ENCODE data around the gene ANKRD29. TPM values are rescaled to one million over a fixed set of nuclear protein-coding genes. Genes with fewer than 3 reads are reported as not detected.

The ANKRD29 gene
- total RNA-seq, 1 donor from 2014 or later, result 9.2 TPM

DNA sequence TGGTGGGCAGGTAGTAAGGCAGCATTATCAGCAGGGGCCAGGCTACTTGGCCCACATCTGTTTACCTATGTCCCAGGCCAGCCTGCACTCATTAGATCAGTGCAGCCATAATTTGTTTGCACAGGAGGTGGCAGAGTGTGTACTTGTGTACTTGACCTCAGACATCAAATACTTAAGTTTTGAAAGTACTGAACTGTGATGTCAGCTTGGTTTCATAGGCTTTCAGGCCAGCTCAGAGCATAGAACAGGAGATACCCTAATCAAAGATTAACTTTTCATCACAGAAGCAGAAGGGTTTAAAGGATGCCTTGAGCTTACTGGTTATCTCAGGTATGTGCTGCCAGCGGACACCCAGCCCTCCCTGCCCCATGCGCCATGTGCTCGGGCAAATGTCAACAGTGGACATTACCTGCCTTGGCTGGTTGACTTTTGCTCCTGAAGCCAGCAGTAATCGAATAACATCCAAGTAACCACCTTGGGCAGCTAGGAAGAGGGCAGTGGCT, 33.2 kb downstream of the ANKRD29 start:
- Histone ChIP-seq H3K27ac (replicated peaks) (no peak overlapping the region), H3K9me3 (replicated peaks) (no peaks in the 10 kb centered on the region), H3K27me3 (ENCODE audit: low read depth) (no peaks in the 10 kb centered on the region), H3K4me3 (no peak overlapping the region), H3K4me1 (no peaks in the 10 kb centered on the region), H3K36me3 (peaks cover 8% of the 10 kb centered on the region)
- no peak for DNase-seq
- intact Hi-C loops (cut with micrococcal nuclease), result no loop called here
- TF ChIP-seq, protein P1, sequence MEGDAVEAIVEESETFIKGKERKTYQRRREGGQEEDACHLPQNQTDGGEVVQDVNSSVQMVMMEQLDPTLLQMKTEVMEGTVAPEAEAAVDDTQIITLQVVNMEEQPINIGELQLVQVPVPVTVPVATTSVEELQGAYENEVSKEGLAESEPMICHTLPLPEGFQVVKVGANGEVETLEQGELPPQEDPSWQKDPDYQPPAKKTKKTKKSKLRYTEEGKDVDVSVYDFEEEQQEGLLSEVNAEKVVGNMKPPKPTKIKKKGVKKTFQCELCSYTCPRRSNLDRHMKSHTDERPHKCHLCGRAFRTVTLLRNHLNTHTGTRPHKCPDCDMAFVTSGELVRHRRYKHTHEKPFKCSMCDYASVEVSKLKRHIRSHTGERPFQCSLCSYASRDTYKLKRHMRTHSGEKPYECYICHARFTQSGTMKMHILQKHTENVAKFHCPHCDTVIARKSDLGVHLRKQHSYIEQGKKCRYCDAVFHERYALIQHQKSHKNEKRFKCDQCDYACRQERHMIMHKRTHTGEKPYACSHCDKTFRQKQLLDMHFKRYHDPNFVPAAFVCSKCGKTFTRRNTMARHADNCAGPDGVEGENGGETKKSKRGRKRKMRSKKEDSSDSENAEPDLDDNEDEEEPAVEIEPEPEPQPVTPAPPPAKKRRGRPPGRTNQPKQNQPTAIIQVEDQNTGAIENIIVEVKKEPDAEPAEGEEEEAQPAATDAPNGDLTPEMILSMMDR (IDR thresholded peaks at IDR 0.05; ENCODE audit: borderline replicate concordance), result no peak

DNA sequence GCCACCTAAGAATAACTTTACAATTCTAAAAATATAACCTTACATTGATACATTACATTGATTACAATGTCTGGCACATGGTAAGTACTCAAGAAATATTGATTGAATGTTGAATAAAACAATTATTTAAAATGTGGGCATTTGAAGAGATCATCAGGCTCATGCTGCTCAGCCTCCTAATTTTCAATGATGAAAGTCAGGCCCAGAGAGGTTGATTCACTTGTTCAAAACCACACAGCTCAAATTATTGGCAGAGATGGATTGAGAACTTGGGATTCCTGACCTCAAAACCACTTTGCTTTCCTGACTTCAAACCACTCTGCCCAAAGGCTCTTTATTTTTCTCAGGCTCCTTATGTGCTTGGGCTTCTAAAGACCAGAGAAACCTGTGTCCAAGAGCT, 34.7 kb downstream of the ANKRD29 start:
- TF ChIP-seq, protein P1 (IDR thresholded peaks at IDR 0.05; ENCODE audit: borderline replicate concordance), result no peak
- Histone ChIP-seq H3K4me1 (no peaks in the 10 kb centered on the region), H3K36me3 (peaks cover 8% of the 10 kb centered on the region), H3K27me3 (ENCODE audit: low read depth) (no peaks in the 10 kb centered on the region), H3K27ac (replicated peaks) (no peak overlapping the region), H3K9me3 (replicated peaks) (no peaks in the 10 kb centered on the region), H3K4me3 (no peak overlapping the region)
- no peak for DNase-seq
- intact Hi-C loops (cut with micrococcal nuclease), result no loop called here

DNA sequence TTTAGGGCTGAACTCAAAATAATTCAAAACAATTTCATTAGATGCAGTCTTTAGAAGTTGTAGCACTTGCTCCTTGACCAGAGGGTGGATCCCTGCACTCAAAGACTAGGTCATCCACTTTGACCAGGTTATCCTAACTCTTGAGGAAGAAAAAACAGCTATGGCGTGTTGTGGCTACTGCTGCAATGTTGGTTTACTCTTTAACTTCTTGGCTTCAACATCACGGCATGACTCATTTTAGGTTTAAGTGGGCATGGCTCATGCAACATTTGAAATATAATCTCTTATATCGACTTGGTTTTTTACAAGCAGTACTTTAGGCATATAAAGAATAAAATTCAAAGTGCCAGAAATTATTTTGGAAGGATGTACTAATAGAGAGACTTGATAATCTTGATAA, 35.4 kb downstream of the ANKRD29 start:
- Histone ChIP-seq H3K27me3 (ENCODE audit: low read depth) (no peaks in the 10 kb centered on the region), H3K9me3 (replicated peaks) (no peaks in the 10 kb centered on the region), H3K27ac (replicated peaks) (no peak overlapping the region), H3K4me3 (no peak overlapping the region), H3K36me3 (peaks cover 8% of the 10 kb centered on the region), H3K4me1 (no peaks in the 10 kb centered on the region)
- TF ChIP-seq, protein P1 (IDR thresholded peaks at IDR 0.05; ENCODE audit: borderline replicate concordance), result no peak
- intact Hi-C loops (cut with micrococcal nuclease), result no loop called here
- DNase-seq, result no peak

DNA sequence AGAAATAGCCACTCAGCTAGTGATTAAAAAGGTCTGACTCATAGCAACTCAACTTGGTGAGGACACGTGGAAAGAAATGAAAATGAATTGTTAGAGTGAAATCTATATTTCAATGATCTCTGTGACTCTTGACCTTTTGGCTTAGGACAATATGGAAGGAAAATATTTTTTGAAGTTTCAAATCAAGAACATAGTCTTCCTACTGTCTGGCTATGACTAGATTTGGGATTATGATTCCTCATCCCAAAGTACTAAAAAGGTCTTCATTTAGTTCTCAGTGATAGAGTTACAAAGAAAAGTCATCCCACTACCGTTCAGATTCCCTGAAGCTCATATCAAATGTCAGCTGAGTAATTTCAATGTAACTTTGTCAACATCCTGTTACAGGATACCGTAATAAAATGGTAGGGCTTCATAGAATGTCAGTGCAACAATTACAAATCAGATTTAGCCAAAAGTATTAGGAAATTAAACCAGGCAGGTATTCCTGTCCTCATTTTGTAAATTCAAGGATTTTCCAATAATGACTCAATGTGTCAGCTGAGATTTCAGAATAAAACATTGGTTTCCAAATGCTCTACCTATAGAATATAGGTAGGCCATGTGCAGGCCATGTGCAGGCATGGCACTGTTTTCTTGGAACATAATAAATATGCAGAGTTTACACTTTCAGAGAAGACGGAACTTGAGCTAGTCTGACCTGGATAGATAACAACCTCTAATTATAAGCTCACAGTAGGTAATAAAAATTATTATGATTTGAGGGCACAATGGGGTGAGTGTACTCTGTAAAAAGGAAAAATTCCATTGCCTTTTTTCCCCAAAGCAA, 36.0 kb downstream of the ANKRD29 start:
- Histone ChIP-seq H3K27ac (replicated peaks) (peak overlapping the region; percentile 2), H3K36me3 (peaks cover 8% of the 10 kb centered on the region), H3K27me3 (ENCODE audit: low read depth) (no peaks in the 10 kb centered on the region), H3K4me1 (no peaks in the 10 kb centered on the region), H3K4me3 (no peak overlapping the region), H3K9me3 (replicated peaks) (no peaks in the 10 kb centered on the region)
- intact Hi-C loops (cut with micrococcal nuclease), result no loop called here
- TF ChIP-seq, protein P1 (IDR thresholded peaks at IDR 0.05; ENCODE audit: borderline replicate concordance), result no peak
- no peak for DNase-seq

DNA sequence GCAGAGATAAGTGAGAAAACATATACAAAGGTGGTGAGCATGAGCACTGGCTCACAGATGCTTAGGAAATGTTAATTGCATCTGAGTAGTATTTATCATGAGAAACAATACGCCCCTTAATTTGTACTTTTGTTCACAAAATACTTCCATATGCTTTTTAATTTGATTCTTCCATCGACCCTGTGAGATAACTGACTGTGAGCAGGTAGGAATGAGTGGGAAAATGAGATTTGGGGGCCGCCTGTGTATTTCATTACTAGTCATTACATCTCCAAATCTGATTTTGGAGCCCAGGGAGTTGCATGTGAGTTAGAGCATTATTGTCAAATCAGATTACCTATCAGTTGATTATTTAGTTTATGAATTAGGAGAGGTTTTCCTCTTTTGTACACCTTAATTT, 39.7 kb downstream of the ANKRD29 start:
- H3K27ac ChIP-seq (replicated peaks), result no peak overlapping the region
- intact Hi-C loops (cut with micrococcal nuclease), result loop anchor here (5.0 kb wide), 2 partner anchors 79 to 189 kb away; no protein-coding TSS in a partner anchor
- H3K27me3 ChIP-seq (ENCODE audit: low read depth), result peaks cover 8% of the 10 kb centered on the region
- peaks cover 12% of the 10 kb centered on the region for H3K4me1 ChIP-seq
- no peak overlapping the region for H3K4me3 ChIP-seq
- TF ChIP-seq, protein P1 (IDR thresholded peaks at IDR 0.05; ENCODE audit: borderline replicate concordance), result no peak
- DNase-seq, result no peak
- no peaks in the 10 kb centered on the region for H3K9me3 ChIP-seq (replicated peaks)
- H3K36me3 ChIP-seq, result no peaks in the 10 kb centered on the region
